Natural killer cell (primary cell): ENCODE data around the gene MINDY3. TPM values are rescaled to one million over a fixed set of nuclear protein-coding genes. Genes with fewer than 3 reads are reported as not detected.

Experiments used
- ATAC-seq, 3 donors: fragments of 150-1000 bp in 2 of 3; fragments of 200-7000 bp in 1 of 3; cut with Tn5 transposase; 1 replicate in 1 of 3; 2 replicates in 2 of 3; pipeline ENCODE4 v1.10.0; 2021; ENCODE audit warnings: mild to moderate bottlenecking in 2 of 3, moderate library complexity in 2 of 3
- DNase-seq, 2 donors: peaks; one replicate each; pipeline versions ENCODE4 v3.0.0 to v3.0.0-alpha.2; 2013 to 2021; ENCODE audit warnings: mixed read lengths in 1 of 2
- H3K27ac ChIP-seq: one replicate; pipeline ENCODE4 v1.5.1; 2013; ENCODE audit warnings: mild to moderate bottlenecking, low read length
- H3K27me3 ChIP-seq: one replicate; pipeline ENCODE4 v1.6.1; 2013; ENCODE audit warnings: low read length; ENCODE audit not compliant: control insufficient read depth, insufficient read depth
- H3K36me3 ChIP-seq: one replicate; pipeline ENCODE4 v1.6.1; 2013; ENCODE audit warnings: low read length; ENCODE audit not compliant: control insufficient read depth, insufficient read depth
- H3K4me1 ChIP-seq: one replicate; pipeline ENCODE4 v1.6.1; 2013; ENCODE audit warnings: low read length; ENCODE audit not compliant: control insufficient read depth, insufficient read depth
- H3K4me3 ChIP-seq: one replicate; pipeline ENCODE4 v1.5.1; 2013; ENCODE audit warnings: low read length
- H3K9me3 ChIP-seq: one replicate; pipeline ENCODE4 v1.6.1; 2013; ENCODE audit warnings: low read length; ENCODE audit not compliant: control insufficient read depth, insufficient read depth
- H3K27ac Mint-ChIP-seq, 2 donors: one replicate each; pipeline ENCODE4 v1.8.0; 2022; ENCODE audit warnings: mild to moderate bottlenecking in 2 of 2, mixed read lengths in 2 of 2, moderate library complexity in 1 of 2
- H3K27me3 Mint-ChIP-seq, 2 donors: one replicate each; pipeline ENCODE4 v1.8.0; 2022; ENCODE audit warnings: low read depth in 2 of 2, mixed read lengths in 2 of 2
- H3K36me3 Mint-ChIP-seq: one replicate; pipeline ENCODE4 v1.8.0; 2022; ENCODE audit warnings: mixed read lengths
- H3K4me1 Mint-ChIP-seq, 2 donors: one replicate each; pipeline ENCODE4 v1.8.0; 2022; ENCODE audit warnings: mixed read lengths in 2 of 2
- H3K4me3 Mint-ChIP-seq: one replicate; pipeline ENCODE4 v1.8.0; 2022; ENCODE audit warnings: mild to moderate bottlenecking, moderate library complexity, mixed read lengths
- H3K9me3 Mint-ChIP-seq, 2 donors: one replicate each; pipeline ENCODE4 v1.8.0; 2022; ENCODE audit warnings: mixed read lengths in 2 of 2
- CTCF ChIP-seq: fragments of 200-600 bp; IDR thresholded peaks from one replicate; pipeline ENCODE4 v1.8.0; 2022; ENCODE audit warnings: antibody characterized with exemption
- WGBS: methylation state at CpG from one replicate; pipeline ENCODE4 v1.1.7; 2013; ENCODE audit warnings: missing lambda C conversion rate; ENCODE audit not compliant: insufficient coverage; 5-methylcytosine and 5-hydroxymethylcytosine counted together
- intact Hi-C: fragments of 100-400 bp; cut with micrococcal nuclease; formaldehyde crosslinking; loops from one replicate; pipeline ENCODE4 v1.14.2; 2022
- total RNA-seq, 4 donors: library from RNA; stranded (reverse); fragments of 120-200 nt in 1 of 4; gene quantifications; one replicate each; pipeline versions ENCODE4 v1.2.3 to v1.2.4, GENCODE V29; 2013 to 2022

MINDY3 gene
- total RNA-seq, 3 donors from 2014 or later (not counting 1 experiment from before 2014, with no cell fraction given), result 48.8 to 57.3 (median 53.3) TPM

DNA sequence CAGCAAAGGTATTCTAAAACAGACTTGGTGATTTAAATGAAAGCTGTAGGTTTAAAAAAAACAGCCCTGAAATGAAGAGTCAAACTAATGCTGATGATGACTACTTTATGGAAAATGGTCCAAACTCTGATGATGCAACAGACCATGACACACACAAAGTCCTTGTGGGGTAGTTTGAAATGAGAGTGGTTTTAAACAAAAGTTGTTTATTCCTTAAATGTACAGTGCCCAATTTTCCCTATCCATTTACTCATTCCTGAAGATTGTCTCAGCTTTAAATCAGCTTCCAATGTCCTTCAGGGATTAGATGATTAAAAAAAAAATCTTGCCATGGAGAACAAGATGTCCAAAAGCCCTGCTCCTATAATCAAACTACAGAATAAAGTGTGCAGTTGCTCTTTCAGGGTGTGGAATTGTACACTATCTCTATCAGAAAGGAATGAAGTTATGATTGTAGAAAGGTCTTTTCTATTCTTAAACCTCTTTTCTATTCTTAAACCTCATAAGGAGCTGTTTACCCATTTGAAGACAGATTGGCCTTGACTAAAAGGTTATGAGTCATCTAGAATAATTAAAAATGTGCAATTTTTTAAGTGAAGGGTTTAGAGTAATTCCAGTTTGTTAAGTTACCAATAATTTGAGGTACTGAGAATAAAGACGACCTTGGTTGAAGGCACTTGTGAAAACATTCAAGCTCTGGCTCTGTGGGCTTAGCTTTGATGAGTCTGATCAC lies 70.3 kb downstream of the MINDY3 start:
- no peak for TF ChIP-seq CTCF
- H3K9me3 ChIP-seq, result no peaks in the 10 kb centered on the region
- H3K4me1 ChIP-seq, result no peaks in the 10 kb centered on the region
- intact Hi-C loops, result no loop called here
- H3K36me3 ChIP-seq, result peaks cover 71% of the 10 kb centered on the region
- Mint-ChIP-seq H3K9me3 (no peaks in the 10 kb centered on the region), H3K4me3 (no peak overlapping the region), H3K27ac (no peak overlapping the region), H3K4me1 (peaks cover 6 to 13% of the 10 kb centered on the region in 2 donors), H3K36me3 (peaks cover 21% of the 10 kb centered on the region), H3K27me3 (no peaks in the 10 kb centered on the region)
- 100% methylated on average over 1 of the region's 1 CpG for WGBS
- ATAC-seq (no peak), DNase-seq (no peak)
- no peak overlapping the region for H3K4me3 ChIP-seq
- no peak overlapping the region for H3K27ac ChIP-seq
- no peaks in the 10 kb centered on the region for H3K27me3 ChIP-seq

- Histone ChIP-seq H3K4me3 (no peak overlapping the region), H3K9me3 (no peaks in the 10 kb centered on the region), H3K36me3 (peaks cover 57% of the 10 kb centered on the region), H3K27ac (no peak overlapping the region), H3K27me3 (no peaks in the 10 kb centered on the region), H3K4me1 (no peaks in the 10 kb centered on the region)
- Mint-ChIP-seq H3K36me3 (peaks cover 16% of the 10 kb centered on the region), H3K4me3 (no peak overlapping the region), H3K4me1 (peaks cover 6 to 11% of the 10 kb centered on the region in 2 donors), H3K9me3 (no peaks in the 10 kb centered on the region), H3K27me3 (no peaks in the 10 kb centered on the region), H3K27ac (no peak overlapping the region)
- no peak for TF ChIP-seq CTCF
- WGBS, result 95% methylated on average over 5 of the region's 5 CpGs
- DNase-seq, result no peak
- ATAC-seq, result no peak
- intact Hi-C loops, result no loop called here
Measured at GRCh38 chr10:15787426-15787825, 72.9 kb downstream of the MINDY3 start.

GRCh38 chr10:15784662-15785300 lies 75.5 kb downstream of the MINDY3 start:
- Histone ChIP-seq H3K36me3 (peaks cover 73% of the 10 kb centered on the region), H3K9me3 (no peaks in the 10 kb centered on the region), H3K4me3 (no peak overlapping the region), H3K27me3 (no peaks in the 10 kb centered on the region), H3K4me1 (no peaks in the 10 kb centered on the region), H3K27ac (no peak overlapping the region)
- Mint-ChIP-seq H3K36me3 (peaks cover 16% of the 10 kb centered on the region), H3K4me3 (no peak overlapping the region), H3K27me3 (no peaks in the 10 kb centered on the region), H3K27ac (no peak overlapping the region), H3K4me1 (no peaks in the 10 kb centered on the region), H3K9me3 (no peaks in the 10 kb centered on the region)
- intact Hi-C loops, result no loop called here
- WGBS, result over 99% methylated on average over 8 of the region's 8 CpGs
- no peak for TF ChIP-seq CTCF
- no peak for DNase-seq
- ATAC-seq, result no peak
